ENCODE data around the gene TSPAN31.

DNA sequence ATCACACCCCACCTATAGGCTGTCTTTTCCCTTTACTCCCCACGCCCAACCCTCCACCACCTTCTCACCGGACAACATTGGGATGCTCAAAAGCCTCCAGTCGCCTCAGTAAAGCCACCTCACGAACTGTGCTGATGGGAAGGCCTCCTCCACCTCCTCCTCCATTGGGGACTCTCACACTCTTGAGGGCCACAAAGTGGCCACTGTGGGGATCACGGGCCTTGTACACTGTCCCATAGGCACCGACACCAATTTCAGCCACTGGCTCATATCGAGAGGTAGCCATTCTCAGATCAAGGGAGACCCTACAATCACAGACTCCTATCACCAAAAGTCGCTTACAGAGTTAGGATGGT is 6.6 kb downstream of the TSPAN31 start:
- no peak for TF ChIP-seq EZH2 (IDR thresholded peaks at IDR 0.05; ENCODE audit: low read depth, unreplicated experiment)
- TF ChIP-seq CTCF (conservative IDR thresholded peaks at IDR 0.05; ENCODE audit: low read depth in 2 of 2): no peak
- no peak for TF ChIP-seq POLR2AphosphoS5 (IDR thresholded peaks at IDR 0.05; ENCODE audit: low read depth)
- TF ChIP-seq EZH2phosphoT487 (IDR thresholded peaks at IDR 0.05; ENCODE audit: unreplicated experiment): no peak
- TF ChIP-seq CREB1 (CRISPR knock-in tag; IDR thresholded peaks at IDR 0.05; ENCODE audit: low read depth): no peak
- TF ChIP-seq NANOG (IDR thresholded peaks at IDR 0.05; ENCODE audit: borderline replicate concordance): no peak
- TF ChIP-seq, protein P1, sequence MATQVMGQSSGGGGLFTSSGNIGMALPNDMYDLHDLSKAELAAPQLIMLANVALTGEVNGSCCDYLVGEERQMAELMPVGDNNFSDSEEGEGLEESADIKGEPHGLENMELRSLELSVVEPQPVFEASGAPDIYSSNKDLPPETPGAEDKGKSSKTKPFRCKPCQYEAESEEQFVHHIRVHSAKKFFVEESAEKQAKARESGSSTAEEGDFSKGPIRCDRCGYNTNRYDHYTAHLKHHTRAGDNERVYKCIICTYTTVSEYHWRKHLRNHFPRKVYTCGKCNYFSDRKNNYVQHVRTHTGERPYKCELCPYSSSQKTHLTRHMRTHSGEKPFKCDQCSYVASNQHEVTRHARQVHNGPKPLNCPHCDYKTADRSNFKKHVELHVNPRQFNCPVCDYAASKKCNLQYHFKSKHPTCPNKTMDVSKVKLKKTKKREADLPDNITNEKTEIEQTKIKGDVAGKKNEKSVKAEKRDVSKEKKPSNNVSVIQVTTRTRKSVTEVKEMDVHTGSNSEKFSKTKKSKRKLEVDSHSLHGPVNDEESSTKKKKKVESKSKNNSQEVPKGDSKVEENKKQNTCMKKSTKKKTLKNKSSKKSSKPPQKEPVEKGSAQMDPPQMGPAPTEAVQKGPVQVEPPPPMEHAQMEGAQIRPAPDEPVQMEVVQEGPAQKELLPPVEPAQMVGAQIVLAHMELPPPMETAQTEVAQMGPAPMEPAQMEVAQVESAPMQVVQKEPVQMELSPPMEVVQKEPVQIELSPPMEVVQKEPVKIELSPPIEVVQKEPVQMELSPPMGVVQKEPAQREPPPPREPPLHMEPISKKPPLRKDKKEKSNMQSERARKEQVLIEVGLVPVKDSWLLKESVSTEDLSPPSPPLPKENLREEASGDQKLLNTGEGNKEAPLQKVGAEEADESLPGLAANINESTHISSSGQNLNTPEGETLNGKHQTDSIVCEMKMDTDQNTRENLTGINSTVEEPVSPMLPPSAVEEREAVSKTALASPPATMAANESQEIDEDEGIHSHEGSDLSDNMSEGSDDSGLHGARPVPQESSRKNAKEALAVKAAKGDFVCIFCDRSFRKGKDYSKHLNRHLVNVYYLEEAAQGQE (IDR thresholded peaks at IDR 0.05; ENCODE audit: unreplicated experiment): no peak
- no peak for TF ChIP-seq JUNB (IDR thresholded peaks at IDR 0.05; ENCODE audit: unreplicated experiment)
- TF ChIP-seq ZNF114 (CRISPR knock-in tag; IDR thresholded peaks at IDR 0.05): no peak
- TF ChIP-seq, protein P2, sequence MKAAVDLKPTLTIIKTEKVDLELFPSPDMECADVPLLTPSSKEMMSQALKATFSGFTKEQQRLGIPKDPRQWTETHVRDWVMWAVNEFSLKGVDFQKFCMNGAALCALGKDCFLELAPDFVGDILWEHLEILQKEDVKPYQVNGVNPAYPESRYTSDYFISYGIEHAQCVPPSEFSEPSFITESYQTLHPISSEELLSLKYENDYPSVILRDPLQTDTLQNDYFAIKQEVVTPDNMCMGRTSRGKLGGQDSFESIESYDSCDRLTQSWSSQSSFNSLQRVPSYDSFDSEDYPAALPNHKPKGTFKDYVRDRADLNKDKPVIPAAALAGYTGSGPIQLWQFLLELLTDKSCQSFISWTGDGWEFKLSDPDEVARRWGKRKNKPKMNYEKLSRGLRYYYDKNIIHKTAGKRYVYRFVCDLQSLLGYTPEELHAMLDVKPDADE (IDR thresholded peaks at IDR 0.05): no peak
- no peak for TF ChIP-seq ZNF331 (CRISPR knock-in tag; IDR thresholded peaks at IDR 0.05; ENCODE audit: low read depth)

Data from GM23338 (cell line).